Ishikawa (cell line): ENCODE results near the gene SEMA5A.

Experiments used
- ZBTB7A ChIP-seq: IDR thresholded peaks from 2 replicates; pipeline ENCODE4 v1.6.1; 2012; ENCODE audit warnings: low read depth
- TF ChIP-seq, protein P1 (sequence below): IDR thresholded peaks from 2 replicates; pipeline ENCODE4 v1.6.1; 2012

GRCh38 chr5:9071074-9071473, 474.8 kb downstream of the SEMA5A start:
- TF ChIP-seq, protein P1, sequence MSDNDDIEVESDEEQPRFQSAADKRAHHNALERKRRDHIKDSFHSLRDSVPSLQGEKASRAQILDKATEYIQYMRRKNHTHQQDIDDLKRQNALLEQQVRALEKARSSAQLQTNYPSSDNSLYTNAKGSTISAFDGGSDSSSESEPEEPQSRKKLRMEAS: no peak
- TF ChIP-seq ZBTB7A: no peak
